Keratinocyte (primary cell): ENCODE results near the gene ARFGEF3. TPM values are rescaled to one million over a fixed set of nuclear protein-coding genes. Genes with fewer than 3 reads are reported as not detected.
A peak's percentile ranks its signal among the peaks of the same experiment; 100 is the strongest.

Source experiments
- DNase-seq: peaks from one replicate; pipeline ENCODE4 v3.0.0-alpha.2; 2011; ENCODE audit warnings: low read depth, missing footprints, low spot score
- FAIRE-seq: peaks from 2 replicates; lab custom pipeline; 2011; peaks lifted over from hg19 to GRCh38; lab: Jason Lieb, UNC
- H2AFZ ChIP-seq: 2 replicates; pipeline ENCODE4 v1.6.0; 2012; ENCODE audit warnings: low read length, control low read depth, inconsistent platforms; ENCODE audit not compliant: control insufficient read depth
- H3K27ac ChIP-seq: 2 replicates; pipeline ENCODE4 v1.5.1; 2011; ENCODE audit warnings: low read length; ENCODE audit not compliant: control insufficient read depth, insufficient read depth
- H3K27me3 ChIP-seq: 3 replicates; pipeline ENCODE4 v1.6.0; 2011; ENCODE audit warnings: low read length; ENCODE audit not compliant: control insufficient read depth, insufficient read depth; ENCODE audit errors: extremely low read depth
- H3K36me3 ChIP-seq, 2 experiments: 2 replicates in 1 of 2; 3 replicates in 1 of 2; pipeline ENCODE4 v1.5.1; 2011; ENCODE audit warnings: low read length in 2 of 2, mild to moderate bottlenecking in 1 of 2; ENCODE audit not compliant: control insufficient read depth in 2 of 2, insufficient read depth in 2 of 2; ENCODE audit errors: extremely low read depth in 1 of 2
- H3K4me1 ChIP-seq: 3 replicates; pipeline ENCODE4 v1.5.1; 2011; ENCODE audit warnings: low read length; ENCODE audit not compliant: control insufficient read depth, insufficient read depth; ENCODE audit errors: extremely low read depth
- H3K4me2 ChIP-seq: 3 replicates; pipeline ENCODE4 v1.6.0; 2011; ENCODE audit warnings: low read depth, low read length; ENCODE audit not compliant: control insufficient read depth, insufficient read depth; ENCODE audit errors: extremely low read depth
- H3K4me3 ChIP-seq, 3 experiments: fragments of 200-600 bp in 1 of 3; sonication (generic) in 1 of 3; 2 replicates in 2 of 3; 3 replicates in 1 of 3; pipeline ENCODE4 v1.5.1; 2011 to 2016; ENCODE audit warnings: low read length in 3 of 3, mild to moderate bottlenecking in 3 of 3, control low read depth in 2 of 3, inconsistent platforms in 1 of 3, low read depth in 1 of 3, mixed read lengths in 1 of 3, mixed run types in 1 of 3, moderate library complexity in 1 of 3; ENCODE audit not compliant: control insufficient read depth in 2 of 3, insufficient read depth in 2 of 3; ENCODE audit errors: extremely low read depth in 1 of 3
- H3K79me2 ChIP-seq: 2 replicates; pipeline ENCODE4 v1.6.0; 2012; ENCODE audit warnings: low read length; ENCODE audit not compliant: control insufficient read depth, insufficient read depth
- H3K9ac ChIP-seq: 3 replicates; pipeline ENCODE4 v1.6.0; 2011; ENCODE audit warnings: low read length; ENCODE audit not compliant: control insufficient read depth, insufficient read depth; ENCODE audit errors: extremely low read depth
- H3K9me1 ChIP-seq: 3 replicates; pipeline ENCODE4 v1.6.0; 2011; ENCODE audit warnings: low read length; ENCODE audit not compliant: control insufficient read depth, insufficient read depth; ENCODE audit errors: extremely low read depth
- H3K9me3 ChIP-seq: 2 replicates; pipeline ENCODE4 v1.5.1; 2012; ENCODE audit warnings: low read depth, low read length; ENCODE audit not compliant: control insufficient read depth
- H4K20me1 ChIP-seq: 3 replicates; pipeline ENCODE4 v1.6.0; 2011; ENCODE audit warnings: low read length; ENCODE audit not compliant: control insufficient read depth, insufficient read depth; ENCODE audit errors: extremely low read depth
- CTCF ChIP-seq, 3 experiments: IDR thresholded peaks in 1 of 3; conservative IDR thresholded peaks in 1 of 3; optimal IDR thresholded peaks in 1 of 3; 2 replicates in 2 of 3; 3 replicates in 1 of 3; pipeline versions ENCODE3 to v1.5.1; 2011; ENCODE audit warnings: low read length in 3 of 3, mild to moderate bottlenecking in 3 of 3, moderate library complexity in 2 of 3, control low read depth in 1 of 3, inconsistent platforms in 1 of 3; ENCODE audit not compliant: insufficient read depth in 2 of 3; ENCODE audit errors: extremely low read depth in 1 of 3
- EZH2 ChIP-seq: IDR thresholded peaks from one replicate; pipeline ENCODE4 v1.6.1; 2012; ENCODE audit warnings: inconsistent platforms, mild to moderate bottlenecking, low read length, moderate library complexity
- dilution Hi-C: fragments of 300-500 bp; cut with MboI; formaldehyde crosslinking; loops from one replicate; pipeline ENCODE4 v1.7.0; 2020; ENCODE audit warnings: low sequenced_read_pairs; ENCODE audit not compliant: extremely low pct_ligation_motif_present
- polyA plus RNA-seq, 5 experiments: library from polyadenylated mRNA; depleted of rRNA in 3 of 5; stranded (reverse) in 3 of 5; stranded (forward) in 1 of 5; unstranded in 1 of 5; fragments of >200 nt; gene quantifications; 1 replicate in 1 of 5; 2 replicates in 3 of 5; 3 replicates in 1 of 5; pipeline versions ENCODE4 v1.2.1 to v1.2.3, GENCODE V29; 2011 to 2012; ENCODE audit warnings: missing spikeins in 2 of 5, low read depth in 1 of 5, low replicate concordance in 1 of 5

Gene ARFGEF3
- polyA plus RNA-seq, 1 donor (not counting 4 experiments of a cell fraction or from before 2014, with no cell fraction given) = 0.09 TPM

DNA sequence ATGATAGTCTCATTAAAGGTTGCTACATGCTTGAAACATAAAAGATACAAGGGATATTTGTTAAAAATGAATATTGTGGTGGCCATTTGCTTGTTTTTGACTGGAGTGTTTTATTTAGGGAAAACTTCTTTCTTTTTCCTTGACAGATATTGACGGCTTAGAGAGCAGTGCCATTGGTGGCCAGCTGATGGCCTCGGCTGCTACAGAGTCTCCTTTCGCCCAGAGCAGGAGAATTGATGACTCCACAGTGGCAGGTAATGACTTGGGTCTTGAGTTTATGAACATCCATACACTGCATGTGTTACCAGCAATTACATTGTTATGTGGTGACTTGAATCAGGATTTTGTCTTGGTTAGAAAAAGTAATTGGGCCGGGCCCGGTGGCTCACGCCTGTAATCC is 124.1 kb downstream of the ARFGEF3 start:
- Histone ChIP-seq H3K27me3 (no peaks in the 10 kb centered on the region), H3K27ac (no peak overlapping the region), H3K9ac (no peak overlapping the region), H3K4me3 (no peak overlapping the region), H3K36me3 (no peaks in the 10 kb centered on the region), H2AFZ (no peak overlapping the region), H4K20me1 (no peaks in the 10 kb centered on the region), H3K4me2 (no peak overlapping the region), H3K9me3 (no peaks in the 10 kb centered on the region), H3K4me1 (peaks cover 19% of the 10 kb centered on the region), H3K9me1 (no peaks in the 10 kb centered on the region), H3K79me2 (no peaks in the 10 kb centered on the region)
- dilution Hi-C loops = no loop called here
- TF ChIP-seq CTCF (optimal IDR thresholded peaks at IDR 0.05 in 1 of 3, IDR thresholded peaks at IDR 0.05 in 1 of 3, conservative IDR thresholded peaks at IDR 0.05 in 1 of 3; ENCODE audit: extremely low read depth in 1 of 3, insufficient read depth in 2 of 3, low read length in 3 of 3) = peak in 2 of 3 experiments; percentile 29 to 47
- TF ChIP-seq EZH2 = no peak
- DNase-seq = no peak
- no peak for FAIRE-seq

GRCh38 chr6:138286698-138287097 is 125.0 kb downstream of the ARFGEF3 start:
- H3K9me1 ChIP-seq = no peaks in the 10 kb centered on the region
- H3K4me1 ChIP-seq = peaks cover 19% of the 10 kb centered on the region
- FAIRE-seq (no peak), DNase-seq (no peak)
- H3K9me3 ChIP-seq = no peaks in the 10 kb centered on the region
- H3K9ac ChIP-seq = no peak overlapping the region
- H3K4me2 ChIP-seq = no peak overlapping the region
- no peaks in the 10 kb centered on the region for H3K36me3 ChIP-seq
- H3K4me3 ChIP-seq = no peak overlapping the region
- H4K20me1 ChIP-seq = no peaks in the 10 kb centered on the region
- no peak overlapping the region for H3K27ac ChIP-seq
- H2AFZ ChIP-seq = no peak overlapping the region
- TF ChIP-seq EZH2 = no peak
- TF ChIP-seq CTCF (optimal IDR thresholded peaks at IDR 0.05 in 1 of 3, IDR thresholded peaks at IDR 0.05 in 1 of 3, conservative IDR thresholded peaks at IDR 0.05 in 1 of 3; ENCODE audit: extremely low read depth in 1 of 3, insufficient read depth in 2 of 3, low read length in 3 of 3) = no peak
- no peaks in the 10 kb centered on the region for H3K79me2 ChIP-seq
- dilution Hi-C loops = no loop called here
- no peaks in the 10 kb centered on the region for H3K27me3 ChIP-seq
